B cell (primary cell): ENCODE measurements around the gene GRIN2D. TPM values are rescaled to one million over a fixed set of nuclear protein-coding genes. Genes with fewer than 3 reads are reported as not detected.

ENCODE experiments used
- ATAC-seq: fragments of 200-7000 bp; cut with Tn5 transposase; one replicate; pipeline ENCODE4 v1.10.0; 2021; ENCODE audit warnings: low read depth, mild to moderate bottlenecking, moderate number of reproducible peaks, moderate library complexity
- CTCF ChIA-PET: fragments of 350-600 bp; sonication (Branson Sonifier 250); formaldehyde crosslinking; loops from one replicate; lab custom pipeline; 2021; ENCODE audit warnings: antibody characterized with exemption, inconsistent platforms; lab: Charles Lee
- POLR2A ChIA-PET: fragments of 350-600 bp; sonication (Branson Sonifier 250); formaldehyde crosslinking; loops from one replicate; lab custom pipeline; 2021; ENCODE audit warnings: antibody characterized with exemption; lab: Charles Lee
- DNase-seq: peaks from one replicate; pipeline ENCODE4 v3.0.0; 2013
- H2AFZ ChIP-seq: 2 replicates; pipeline ENCODE4 v1.6.1; 2012; ENCODE audit warnings: mild to moderate bottlenecking, low read depth, low read length; ENCODE audit not compliant: insufficient read depth, poor library complexity, severe bottlenecking
- H3K27ac ChIP-seq, 2 donors: 1 replicate in 1 of 2; 2 replicates in 1 of 2; pipeline ENCODE4 v1.5.1; 2012 to 2013; ENCODE audit warnings: low read length in 2 of 2, mild to moderate bottlenecking in 2 of 2, moderate library complexity in 1 of 2
- H3K27me3 ChIP-seq, 4 experiments: fragments of 200-600 bp in 1 of 4; sonication (generic) in 1 of 4; replicated peaks in 1 of 4; 1 replicate in 2 of 4; 2 replicates in 2 of 4; pipeline versions ENCODE4 v1.6.1 to v1.7.0; 2013 to 2016; ENCODE audit warnings: low read length in 3 of 4, mild to moderate bottlenecking in 2 of 4, mixed read lengths in 1 of 4, moderate library complexity in 1 of 4; ENCODE audit not compliant: insufficient read depth in 4 of 4, control insufficient read depth in 3 of 4; ENCODE audit errors: control extremely low read depth in 1 of 4
- H3K36me3 ChIP-seq, 2 experiments: replicated peaks in 1 of 2; 1 replicate in 1 of 2; 2 replicates in 1 of 2; pipeline versions ENCODE4 v1.6.1 to v1.7.1; 2013; ENCODE audit warnings: low read length in 1 of 2; ENCODE audit not compliant: insufficient read depth in 2 of 2, control insufficient read depth in 1 of 2; ENCODE audit errors: control extremely low read depth in 1 of 2, extremely low read depth in 1 of 2
- H3K4me1 ChIP-seq, 2 donors: fragments of 200-600 bp in 1 of 2; sonication (generic) in 1 of 2; 1 replicate in 1 of 2; 2 replicates in 1 of 2; pipeline versions ENCODE4 v1.5.1 to v1.6.1; 2013 to 2017; ENCODE audit warnings: low read length in 2 of 2; ENCODE audit not compliant: control insufficient read depth in 2 of 2, insufficient read depth in 2 of 2
- H3K4me2 ChIP-seq: replicated peaks from 2 replicates; pipeline ENCODE3; 2012; ENCODE audit warnings: mild to moderate bottlenecking, low read depth, low read length; ENCODE audit not compliant: poor library complexity, severe bottlenecking
- H3K4me3 ChIP-seq, 5 experiments: fragments of 200-600 bp in 1 of 5; sonication (generic) in 1 of 5; 1 replicate in 3 of 5; 2 replicates in 2 of 5; pipeline versions ENCODE4 v1.5.1 to v1.7.0; 2011 to 2016; ENCODE audit warnings: low read length in 4 of 5, mild to moderate bottlenecking in 4 of 5, low read depth in 2 of 5, control low read depth in 1 of 5, moderate library complexity in 1 of 5; ENCODE audit not compliant: insufficient read depth in 1 of 5; ENCODE audit errors: control extremely low read depth in 1 of 5, extremely low read depth in 1 of 5
- H3K79me2 ChIP-seq: fragments of 200-600 bp; sonication (generic); one replicate; pipeline ENCODE4 v1.6.0; 2016; ENCODE audit warnings: low read length; ENCODE audit not compliant: control insufficient read depth, insufficient read depth
- H3K9ac ChIP-seq: fragments of 200-600 bp; sonication (generic); 2 replicates; pipeline ENCODE4 v1.6.1; 2017; ENCODE audit warnings: mild to moderate bottlenecking, low read length, moderate library complexity
- H3K9me3 ChIP-seq, 3 donors: one replicate each; pipeline versions ENCODE4 v1.6.1 to v1.7.1; 2013; ENCODE audit warnings: low read length in 2 of 3; ENCODE audit not compliant: control insufficient read depth in 2 of 3, insufficient read depth in 1 of 3; ENCODE audit errors: control extremely low read depth in 1 of 3
- H4K20me1 ChIP-seq: 2 replicates; pipeline ENCODE4 v1.6.0; 2012; ENCODE audit warnings: mild to moderate bottlenecking, low read length; ENCODE audit not compliant: insufficient read depth, control insufficient read depth, poor library complexity, severe bottlenecking
- H3K27ac Mint-ChIP-seq: one replicate; pipeline ENCODE4 v1.8.0; 2021; ENCODE audit warnings: mixed read lengths
- H3K27me3 Mint-ChIP-seq: one replicate; pipeline ENCODE4 v1.8.0; 2021; ENCODE audit warnings: mixed read lengths
- H3K4me1 Mint-ChIP-seq: one replicate; pipeline ENCODE4 v1.8.0; 2021; ENCODE audit warnings: mixed read lengths
- H3K4me3 Mint-ChIP-seq: one replicate; pipeline ENCODE4 v1.8.0; 2021; ENCODE audit warnings: mixed read lengths
- H3K9me3 Mint-ChIP-seq: one replicate; pipeline ENCODE4 v1.8.0; 2022; ENCODE audit warnings: mixed read lengths; ENCODE audit not compliant: insufficient read depth
- CTCF ChIP-seq: fragments of 200-600 bp; IDR thresholded peaks from one replicate; pipeline ENCODE4 v1.8.0; 2022; ENCODE audit warnings: antibody characterized with exemption, mild to moderate bottlenecking
- EZH2 ChIP-seq: IDR thresholded peaks from 2 replicates; pipeline ENCODE4 v1.6.1; 2012; ENCODE audit warnings: borderline replicate concordance, low read depth, mild to moderate bottlenecking, moderate library complexity, low read length; ENCODE audit not compliant: insufficient read depth, poor library complexity, severe bottlenecking
- WGBS: methylation state at CpG from one replicate; pipeline ENCODE4 v1.1.5; 2013; ENCODE audit warnings: missing lambda C conversion rate; ENCODE audit not compliant: insufficient coverage; 5-methylcytosine and 5-hydroxymethylcytosine counted together
- intact Hi-C: fragments of 100-400 bp; cut with micrococcal nuclease; formaldehyde crosslinking; loops from one replicate; pipeline ENCODE4 v1.10.0; 2022
- polyA plus RNA-seq: library from polyadenylated mRNA; depleted of rRNA; stranded (reverse); fragments of >200 nt; gene quantifications from 2 replicates; pipeline ENCODE4 v1.2.3, GENCODE V29; 2012
- total RNA-seq, 2 donors: library from RNA; stranded (reverse); fragments of 120-200 nt in 1 of 2; gene quantifications; 1 replicate in 1 of 2; 2 replicates in 1 of 2; pipeline versions ENCODE4 v1.2.3 to v1.2.4, GENCODE V29; 2013 to 2022

Gene GRIN2D
- total and polyA plus RNA-seq, 2 donors (not counting 1 experiment from before 2014, with no cell fraction given): not detected

- peaks cover 0 to under 1% of the 10 kb centered on the region in 2 donors for H3K4me1 ChIP-seq
- ChIA-PET POLR2A (no interaction called here), CTCF (no interaction called here)
- intact Hi-C loops: no loop called here
- ATAC-seq: no peak
- TF ChIP-seq CTCF (no peak), EZH2 (no peak)
- H3K4me1 Mint-ChIP-seq: peaks cover 2% of the 10 kb centered on the region
- no peak for DNase-seq
- no peak overlapping the region for H3K9ac ChIP-seq
- no peaks in the 10 kb centered on the region for H3K27me3 Mint-ChIP-seq
- H2AFZ ChIP-seq: no peak overlapping the region
- no peak overlapping the region for H3K27ac ChIP-seq
- no peaks in the 10 kb centered on the region for H4K20me1 ChIP-seq
- H3K27me3 ChIP-seq: no peaks in the 10 kb centered on the region
- no peak overlapping the region for H3K4me3 ChIP-seq
- H3K79me2 ChIP-seq: no peaks in the 10 kb centered on the region
- no peaks in the 10 kb centered on the region for H3K9me3 Mint-ChIP-seq
- no peak overlapping the region for H3K27ac Mint-ChIP-seq
- no peak overlapping the region for H3K4me2 ChIP-seq
- WGBS: 93% methylated on average over 2 of the region's 2 CpGs
- H3K4me3 Mint-ChIP-seq: no peak overlapping the region
- peaks cover 0 to 8% of the 10 kb centered on the region in 2 experiments for H3K36me3 ChIP-seq
- no peaks in the 10 kb centered on the region for H3K9me3 ChIP-seq
Measured at GRCh38 chr19:48346191-48346590, 47.3 kb upstream of the GRIN2D start.

- no peak overlapping the region for H3K4me3 ChIP-seq
- no peak overlapping the region for H2AFZ ChIP-seq
- H3K4me2 ChIP-seq: no peak overlapping the region
- 98% methylated on average over 5 of the region's 5 CpGs for WGBS
- Mint-ChIP-seq H3K27me3 (no peaks in the 10 kb centered on the region), H3K27ac (no peak overlapping the region), H3K4me3 (no peak overlapping the region), H3K4me1 (peaks cover 3% of the 10 kb centered on the region), H3K9me3 (no peaks in the 10 kb centered on the region)
- ChIA-PET CTCF (interaction anchor here (0.7 to 1.7 kb wide), 4 partner anchors 14 to 261 kb away, joined by 3 to 7 read pairs (median 3); no protein-coding TSS in a partner anchor), POLR2A (interaction anchor here (0.6 kb wide), 1 partner anchor 163 kb away, joined by 9 read pairs; no protein-coding TSS in a partner anchor)
- H3K36me3 ChIP-seq: peaks cover 0 to 3% of the 10 kb centered on the region in 2 experiments
- no peak overlapping the region for H3K27ac ChIP-seq
- no peak overlapping the region for H3K9ac ChIP-seq
- no peaks in the 10 kb centered on the region for H3K9me3 ChIP-seq
- no peaks in the 10 kb centered on the region for H3K27me3 ChIP-seq
- TF ChIP-seq EZH2: no peak
- no peak for TF ChIP-seq CTCF
- H3K4me1 ChIP-seq: peaks cover 0 to 5% of the 10 kb centered on the region in 2 donors
- peaks cover 4% of the 10 kb centered on the region for H3K79me2 ChIP-seq
- intact Hi-C loops: no loop called here
- no peak for DNase-seq
- no peak for ATAC-seq
- no peaks in the 10 kb centered on the region for H4K20me1 ChIP-seq
Measured at GRCh38 chr19:48348045-48348444, 45.4 kb upstream of the GRIN2D start.
